K562 (cell line): ENCODE data around the gene SOAT2. TPM values are rescaled to one million over a fixed set of nuclear protein-coding genes. Genes with fewer than 3 reads are reported as not detected.
A peak's percentile ranks its signal among the peaks of the same experiment; 100 is the strongest.

Experiments
- ATAC-seq: fragments of 200-7000 bp; cut with Tn5 transposase; 3 replicates; pipeline ENCODE4 v1.9.1; 2020; ENCODE audit warnings: moderate library complexity
- BruUV-seq: library from RNA; stranded (reverse); fragments of 400-500 nt; replicated peaks from 2 replicates; lab custom pipeline; 2021; lab: Mats Ljungman, UMichigan
- CTCF ChIA-PET: fragments of 300-600 bp; formaldehyde crosslinking; extraction: SDS; loops from one replicate; lab custom pipeline; 2021; ENCODE audit warnings: low intra/inter-chr PET ratio; lab: Yijun Ruan, JAX
- POLR2A ChIA-PET: fragments of 300-600, 350-650 bp; sonication (Branson Sonifier 250); formaldehyde crosslinking; extraction: SDS; loops from one replicate; lab custom pipeline; 2021; ENCODE audit warnings: antibody characterized with exemption, inconsistent platforms; lab: Yijun Ruan, JAX
- DNase-seq, 4 experiments: peaks; one replicate each; pipeline versions ENCODE4 v3.0.0 to v3.0.0-alpha.2; 2011 to 2018; ENCODE audit warnings: low spot score in 3 of 4, mixed read lengths in 3 of 4; ENCODE audit errors: extremely low read depth in 1 of 4
- FAIRE-seq: peaks from 2 replicates; lab custom pipeline; 2011; peaks lifted over from hg19 to GRCh38; lab: Jason Lieb, UNC
- H2AFZ ChIP-seq: 2 replicates; pipeline ENCODE4 v1.6.0; 2011; ENCODE audit warnings: low read depth, low read length, control low read depth, inconsistent platforms
- H3K27ac ChIP-seq: fragments of 200-600 bp; 3 replicates; pipeline ENCODE4 v1.8.0; 2011; ENCODE audit warnings: low read depth, mild to moderate bottlenecking, control low read depth, inconsistent platforms, low read length, moderate library complexity, mixed read lengths; ENCODE audit errors: extremely low read depth
- H3K27me3 ChIP-seq, 2 experiments: fragments of 300-600 bp in 1 of 2; 2 replicates in 1 of 2; 3 replicates in 1 of 2; pipeline versions ENCODE4 v1.6.0 to v1.8.0; 2011; ENCODE audit warnings: inconsistent platforms in 2 of 2, low read length in 2 of 2, mild to moderate bottlenecking in 1 of 2, mixed read lengths in 1 of 2, moderate library complexity in 1 of 2; ENCODE audit not compliant: control insufficient read depth in 2 of 2, insufficient read depth in 2 of 2
- H3K36me3 ChIP-seq: fragments of 300-600 bp; 3 replicates; pipeline ENCODE4 v1.8.0; 2011; ENCODE audit warnings: mild to moderate bottlenecking, low read length, inconsistent platforms; ENCODE audit not compliant: control insufficient read depth, insufficient read depth
- H3K4me1 ChIP-seq, 2 experiments: fragments of 200-600 bp in 1 of 2; replicated peaks in 1 of 2; 2 replicates in 1 of 2; 3 replicates in 1 of 2; pipeline versions ENCODE4 v1.5.1 to v1.8.0; 2011; ENCODE audit warnings: inconsistent platforms in 2 of 2, low read length in 2 of 2, mild to moderate bottlenecking in 1 of 2, mixed read lengths in 1 of 2, moderate library complexity in 1 of 2; ENCODE audit not compliant: control insufficient read depth in 2 of 2, insufficient read depth in 2 of 2
- H3K4me2 ChIP-seq: 2 replicates; pipeline ENCODE4 v1.6.1; 2011; ENCODE audit warnings: low read length, control low read depth, inconsistent platforms, mixed read lengths; ENCODE audit not compliant: insufficient read depth
- H3K4me3 ChIP-seq: fragments of 200-600 bp; sonication (generic), shearing (Covaris generic); 2 replicates; pipeline ENCODE4 v1.5.1; 2016; ENCODE audit warnings: control low read depth, inconsistent platforms
- H3K79me2 ChIP-seq: fragments of 200-600 bp; 3 replicates; pipeline ENCODE4 v1.8.0; 2011; ENCODE audit warnings: low read length, inconsistent platforms; ENCODE audit not compliant: control insufficient read depth, insufficient read depth
- H3K9ac ChIP-seq, 2 experiments: 2 replicates each; pipeline versions ENCODE4 v1.6.0 to v1.6.1; 2011; ENCODE audit warnings: low read depth in 2 of 2, low read length in 2 of 2, control low read depth in 1 of 2, inconsistent platforms in 1 of 2, mild to moderate bottlenecking in 1 of 2, mixed read lengths in 1 of 2; ENCODE audit not compliant: insufficient read depth in 1 of 2
- H3K9me1 ChIP-seq: one replicate; pipeline ENCODE4 v1.6.0; 2011; ENCODE audit warnings: inconsistent platforms, mild to moderate bottlenecking, low read length, moderate library complexity; ENCODE audit not compliant: control insufficient read depth, insufficient read depth
- H3K9me3 ChIP-seq: replicated peaks from 2 replicates; pipeline ENCODE4 v1.5.1; 2011; ENCODE audit warnings: low read depth, low read length, inconsistent platforms; ENCODE audit not compliant: control insufficient read depth, insufficient read depth
- H4K20me1 ChIP-seq: replicated peaks from 2 replicates; pipeline ENCODE4 v1.6.1; 2011; ENCODE audit warnings: low read length, inconsistent platforms, mixed read lengths; ENCODE audit not compliant: control insufficient read depth, insufficient read depth
- NRF1 ChIP-seq, 2 experiments: fragments of 450-650 bp; IDR thresholded peaks in 1 of 2; conservative IDR thresholded peaks in 1 of 2; 2 replicates each; pipeline ENCODE4 v1.6.1; 2014; ENCODE audit warnings: mild to moderate bottlenecking in 2 of 2
- PYGO2 ChIP-seq: fragments of 450-650 bp; IDR thresholded peaks from 2 replicates; pipeline ENCODE4 v1.6.1; 2016; ENCODE audit warnings: mild to moderate bottlenecking, missing genetic modification characterization, moderate library complexity, missing compliant biosample characterization
- SMARCC2 ChIP-seq: fragments of 450-650 bp; IDR thresholded peaks from 2 replicates; pipeline ENCODE4 v1.6.1; 2017; ENCODE audit warnings: antibody characterized with exemption, moderate library complexity, mild to moderate bottlenecking, low read depth
- whole genome bisulfite sequencing: fragments of 100-300 bp; shearing (Covaris generic); methylation state at CpG from one replicate; pipeline ENCODE4 v1.1.6; 2016; ENCODE audit warnings: low coverage, mixed read lengths; ENCODE audit not compliant: insufficient coverage; ENCODE audit errors: missing lambda C conversion rate; 5-methylcytosine and 5-hydroxymethylcytosine counted together
- in situ Hi-C: fragments of 300-500 bp; cut with MboI; formaldehyde crosslinking; loops from 4 replicates; pipeline ENCODE4 v1.15.0; 2018; ENCODE audit warnings: inconsistent platforms, mixed read lengths
- intact Hi-C: fragments of 100-400 bp; cut with micrococcal nuclease; formaldehyde crosslinking; loops from 2 replicates; pipeline ENCODE4 v1.14.2; 2022
- polyA plus RNA-seq, 8 experiments: library from polyadenylated mRNA; depleted of rRNA in 4 of 8; stranded (reverse) in 5 of 8; unstranded in 3 of 8; fragments of >200 nt; fragmentation: Nextera tagmentation in 2 of 8; fragmentation: Illumina TruSeq in 1 of 8; extraction: Ambion mirVana in 2 of 8; extraction: Trizol in 1 of 8; gene quantifications; 2 replicates each; pipeline versions ENCODE4 v1.2.1 to v1.2.3, GENCODE V29; 2011 to 2014; ENCODE audit warnings: inconsistent platforms in 1 of 8, missing spikeins in 1 of 8
- total RNA-seq, 7 experiments: library from RNA; depleted of rRNA in 6 of 7; stranded (reverse); fragments of >200 nt in 6 of 7; fragmentation: Illumina TruSeq in 2 of 7; extraction: Trizol in 2 of 7; gene quantifications; 2 replicates each; pipeline versions ENCODE4 v1.2.1 to v1.2.3, GENCODE V29; 2011 to 2021; ENCODE audit warnings: low replicate concordance in 1 of 7
- TF ChIP-seq, protein P1 (sequence below): sonication (generic); formaldehyde crosslinking; IDR thresholded peaks from 2 replicates; pipeline ENCODE4 v1.5.0; 2020; ENCODE audit warnings: missing genetic modification reagents
- TF ChIP-seq, protein P2 (sequence below), 2 experiments: fragments of 450-650 bp; IDR thresholded peaks; 2 replicates each; pipeline ENCODE4 v1.6.1; 2016
- TF ChIP-seq, protein P3 (sequence below), 2 experiments: IDR thresholded peaks; 2 replicates each; pipeline ENCODE4 v1.6.1; 2011; ENCODE audit warnings: borderline replicate concordance in 1 of 2, control low read depth in 1 of 2, low read depth in 1 of 2, low read length in 1 of 2, mild to moderate bottlenecking in 1 of 2, mixed read lengths in 1 of 2, moderate library complexity in 1 of 2; ENCODE audit not compliant: insufficient read depth in 1 of 2, insufficient read length in 1 of 2, poor library complexity in 1 of 2, severe bottlenecking in 1 of 2; ENCODE audit errors: extremely low read depth in 1 of 2

The SOAT2 gene
- total and polyA plus RNA-seq, 9 of the 15 experiments (the other 6 are each of a cell fraction or from before 2014, with no cell fraction given) = 0.04 TPM; not detected in 8

DNA sequence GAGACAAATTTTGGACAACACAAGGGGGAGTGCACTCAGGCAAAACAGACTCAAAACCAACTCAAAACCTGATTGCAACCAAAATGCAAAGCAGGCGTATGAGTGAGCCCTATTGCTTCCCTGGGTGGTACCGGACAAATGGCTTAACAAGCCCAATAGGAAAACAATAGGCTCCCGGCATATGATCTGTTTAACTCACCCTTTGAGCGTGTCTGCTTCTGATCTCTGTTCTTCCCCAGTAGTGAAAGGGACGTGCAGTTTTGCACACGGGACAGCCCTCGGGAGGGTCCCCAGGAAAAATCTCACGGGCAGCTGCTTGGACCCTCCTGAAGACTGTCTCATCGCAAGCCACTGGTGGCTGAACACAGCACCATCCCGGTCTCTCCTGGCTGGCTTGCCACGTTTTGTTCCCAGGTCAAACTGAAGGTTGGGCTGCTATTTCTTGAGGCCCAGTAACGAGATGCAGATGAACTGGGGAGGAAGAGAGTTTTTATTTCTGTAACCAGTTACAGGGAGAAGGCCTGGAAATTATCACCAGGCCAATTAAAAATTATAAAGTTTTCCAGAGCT lies 9.9 kb downstream of the SOAT2 start:
- Histone ChIP-seq H3K4me2 (no peak overlapping the region), H3K27me3 (no peaks in the 10 kb centered on the region), H3K4me3 (no peak overlapping the region), H3K9me1 (no peaks in the 10 kb centered on the region), H3K9ac (peak overlapping the region in 1 of 2 experiments; percentile 60; a peak in 1 of 4 replicates), H3K9me3 (no peaks in the 10 kb centered on the region), H3K27ac (no peak overlapping the region), H3K4me1 (peaks cover 4 to 8% of the 10 kb centered on the region in 2 experiments; a peak in 3 of 5 replicates), H3K36me3 (no peaks in the 10 kb centered on the region), H4K20me1 (no peaks in the 10 kb centered on the region), H3K79me2 (no peaks in the 10 kb centered on the region), H2AFZ (peak overlapping the region; percentile 42)
- ChIA-PET CTCF (no interaction called here), POLR2A (interaction anchor here (0.7 kb wide), 1 partner anchor 10 kb away, joined by 3 read pairs; the partner anchor contains the start of gene SOAT2)
- 68% methylated on average over 12 of the region's 12 CpGs for WGBS
- intact Hi-C loops (no loop called here), in situ Hi-C loops (no loop called here)
- FAIRE-seq (no peak), DNase-seq (peak in 1 of 4 experiments; percentile 2), ATAC-seq (no peak)
- no TSS peak for BruUV-seq
- TF ChIP-seq, protein P1, sequence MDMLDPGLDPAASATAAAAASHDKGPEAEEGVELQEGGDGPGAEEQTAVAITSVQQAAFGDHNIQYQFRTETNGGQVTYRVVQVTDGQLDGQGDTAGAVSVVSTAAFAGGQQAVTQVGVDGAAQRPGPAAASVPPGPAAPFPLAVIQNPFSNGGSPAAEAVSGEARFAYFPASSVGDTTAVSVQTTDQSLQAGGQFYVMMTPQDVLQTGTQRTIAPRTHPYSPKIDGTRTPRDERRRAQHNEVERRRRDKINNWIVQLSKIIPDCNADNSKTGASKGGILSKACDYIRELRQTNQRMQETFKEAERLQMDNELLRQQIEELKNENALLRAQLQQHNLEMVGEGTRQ (CRISPR knock-in tag) = no peak
- TF ChIP-seq, protein P2, sequence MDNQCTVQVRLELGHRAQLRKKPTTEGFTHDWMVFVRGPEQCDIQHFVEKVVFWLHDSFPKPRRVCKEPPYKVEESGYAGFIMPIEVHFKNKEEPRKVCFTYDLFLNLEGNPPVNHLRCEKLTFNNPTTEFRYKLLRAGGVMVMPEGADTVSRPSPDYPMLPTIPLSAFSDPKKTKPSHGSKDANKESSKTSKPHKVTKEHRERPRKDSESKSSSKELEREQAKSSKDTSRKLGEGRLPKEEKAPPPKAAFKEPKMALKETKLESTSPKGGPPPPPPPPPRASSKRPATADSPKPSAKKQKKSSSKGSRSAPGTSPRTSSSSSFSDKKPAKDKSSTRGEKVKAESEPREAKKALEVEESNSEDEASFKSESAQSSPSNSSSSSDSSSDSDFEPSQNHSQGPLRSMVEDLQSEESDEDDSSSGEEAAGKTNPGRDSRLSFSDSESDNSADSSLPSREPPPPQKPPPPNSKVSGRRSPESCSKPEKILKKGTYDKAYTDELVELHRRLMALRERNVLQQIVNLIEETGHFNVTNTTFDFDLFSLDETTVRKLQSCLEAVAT (IDR thresholded peaks at IDR 0.05) = no peak
- TF ChIP-seq SMARCC2 (no peak), NRF1 (conservative IDR thresholded peaks at IDR 0.05 in 1 of 2, IDR thresholded peaks at IDR 0.05 in 1 of 2) (no peak), PYGO2 (tag) (no peak)
- TF ChIP-seq, protein P3, sequence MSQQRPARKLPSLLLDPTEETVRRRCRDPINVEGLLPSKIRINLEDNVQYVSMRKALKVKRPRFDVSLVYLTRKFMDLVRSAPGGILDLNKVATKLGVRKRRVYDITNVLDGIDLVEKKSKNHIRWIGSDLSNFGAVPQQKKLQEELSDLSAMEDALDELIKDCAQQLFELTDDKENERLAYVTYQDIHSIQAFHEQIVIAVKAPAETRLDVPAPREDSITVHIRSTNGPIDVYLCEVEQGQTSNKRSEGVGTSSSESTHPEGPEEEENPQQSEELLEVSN (IDR thresholded peaks at IDR 0.05; ENCODE audit: borderline replicate concordance in 1 of 2, extremely low read depth in 1 of 2, insufficient read depth in 1 of 2, insufficient read length in 1 of 2, low read depth in 1 of 2, low read length in 1 of 2, poor library complexity in 1 of 2, severe bottlenecking in 1 of 2) = no peak
